K562 (cell line): ENCODE results near the gene SPON1. TPM values are rescaled to one million over a fixed set of nuclear protein-coding genes. Genes with fewer than 3 reads are reported as not detected.
"Not testable (repeated sequence)": the region's sequence is repeated elsewhere in the genome, so short reads cannot be mapped to it uniquely, and the experiment has no call there.

Experiments used
- ATAC-seq: fragments of 200-7000 bp; cut with Tn5 transposase; 3 replicates; pipeline ENCODE4 v1.9.1; 2020; ENCODE audit warnings: moderate library complexity
- BruUV-seq: library from RNA; stranded (reverse); fragments of 400-500 nt; replicated peaks from 2 replicates; lab custom pipeline; 2021; lab: Mats Ljungman, UMichigan
- CTCF ChIA-PET: fragments of 300-600 bp; formaldehyde crosslinking; extraction: SDS; loops from one replicate; lab custom pipeline; 2021; ENCODE audit warnings: low intra/inter-chr PET ratio; lab: Yijun Ruan, JAX
- POLR2A ChIA-PET: fragments of 300-600, 350-650 bp; sonication (Branson Sonifier 250); formaldehyde crosslinking; extraction: SDS; loops from one replicate; lab custom pipeline; 2021; ENCODE audit warnings: antibody characterized with exemption, inconsistent platforms; lab: Yijun Ruan, JAX
- DNase-seq, 4 experiments: peaks; one replicate each; pipeline versions ENCODE4 v3.0.0 to v3.0.0-alpha.2; 2011 to 2018; ENCODE audit warnings: low spot score in 3 of 4, mixed read lengths in 3 of 4; ENCODE audit errors: extremely low read depth in 1 of 4
- FAIRE-seq: peaks from 2 replicates; lab custom pipeline; 2011; peaks lifted over from hg19 to GRCh38; lab: Jason Lieb, UNC
- H2AFZ ChIP-seq: 2 replicates; pipeline ENCODE4 v1.6.0; 2011; ENCODE audit warnings: low read depth, low read length, control low read depth, inconsistent platforms
- H3K27ac ChIP-seq: fragments of 200-600 bp; 3 replicates; pipeline ENCODE4 v1.8.0; 2011; ENCODE audit warnings: low read depth, mild to moderate bottlenecking, control low read depth, inconsistent platforms, low read length, moderate library complexity, mixed read lengths; ENCODE audit errors: extremely low read depth
- H3K27me3 ChIP-seq, 2 experiments: fragments of 300-600 bp in 1 of 2; 2 replicates in 1 of 2; 3 replicates in 1 of 2; pipeline versions ENCODE4 v1.6.0 to v1.8.0; 2011; ENCODE audit warnings: inconsistent platforms in 2 of 2, low read length in 2 of 2, mild to moderate bottlenecking in 1 of 2, mixed read lengths in 1 of 2, moderate library complexity in 1 of 2; ENCODE audit not compliant: control insufficient read depth in 2 of 2, insufficient read depth in 2 of 2
- H3K36me3 ChIP-seq: fragments of 300-600 bp; 3 replicates; pipeline ENCODE4 v1.8.0; 2011; ENCODE audit warnings: mild to moderate bottlenecking, low read length, inconsistent platforms; ENCODE audit not compliant: control insufficient read depth, insufficient read depth
- H3K4me1 ChIP-seq, 2 experiments: fragments of 200-600 bp in 1 of 2; replicated peaks in 1 of 2; 2 replicates in 1 of 2; 3 replicates in 1 of 2; pipeline versions ENCODE4 v1.5.1 to v1.8.0; 2011; ENCODE audit warnings: inconsistent platforms in 2 of 2, low read length in 2 of 2, mild to moderate bottlenecking in 1 of 2, mixed read lengths in 1 of 2, moderate library complexity in 1 of 2; ENCODE audit not compliant: control insufficient read depth in 2 of 2, insufficient read depth in 2 of 2
- H3K4me2 ChIP-seq: 2 replicates; pipeline ENCODE4 v1.6.1; 2011; ENCODE audit warnings: low read length, control low read depth, inconsistent platforms, mixed read lengths; ENCODE audit not compliant: insufficient read depth
- H3K4me3 ChIP-seq: fragments of 200-600 bp; sonication (generic), shearing (Covaris generic); 2 replicates; pipeline ENCODE4 v1.5.1; 2016; ENCODE audit warnings: control low read depth, inconsistent platforms
- H3K79me2 ChIP-seq: fragments of 200-600 bp; 3 replicates; pipeline ENCODE4 v1.8.0; 2011; ENCODE audit warnings: low read length, inconsistent platforms; ENCODE audit not compliant: control insufficient read depth, insufficient read depth
- H3K9ac ChIP-seq, 2 experiments: 2 replicates each; pipeline versions ENCODE4 v1.6.0 to v1.6.1; 2011; ENCODE audit warnings: low read depth in 2 of 2, low read length in 2 of 2, control low read depth in 1 of 2, inconsistent platforms in 1 of 2, mild to moderate bottlenecking in 1 of 2, mixed read lengths in 1 of 2; ENCODE audit not compliant: insufficient read depth in 1 of 2
- H3K9me1 ChIP-seq: one replicate; pipeline ENCODE4 v1.6.0; 2011; ENCODE audit warnings: inconsistent platforms, mild to moderate bottlenecking, low read length, moderate library complexity; ENCODE audit not compliant: control insufficient read depth, insufficient read depth
- H3K9me3 ChIP-seq: replicated peaks from 2 replicates; pipeline ENCODE4 v1.5.1; 2011; ENCODE audit warnings: low read depth, low read length, inconsistent platforms; ENCODE audit not compliant: control insufficient read depth, insufficient read depth
- H4K20me1 ChIP-seq: replicated peaks from 2 replicates; pipeline ENCODE4 v1.6.1; 2011; ENCODE audit warnings: low read length, inconsistent platforms, mixed read lengths; ENCODE audit not compliant: control insufficient read depth, insufficient read depth
- BRD4 ChIP-seq: fragments of 200-600 bp; sonication (generic); IDR thresholded peaks from 2 replicates; pipeline ENCODE4 v1.6.1; 2017; ENCODE audit warnings: inconsistent platforms
- ETV1 ChIP-seq: fragments of 450-650 bp; conservative IDR thresholded peaks from 2 replicates; pipeline ENCODE4 v1.6.1; 2016; ENCODE audit warnings: missing genetic modification characterization, control low read depth, low read depth, missing compliant biosample characterization
- GTF2E2 ChIP-seq: fragments of 200-800 bp; sonication (Bioruptor generic); IDR thresholded peaks from 2 replicates; pipeline ENCODE4 v1.6.1; 2016; ENCODE audit warnings: missing genetic modification characterization, missing compliant biosample characterization
- MBD2 ChIP-seq: sonication (generic); IDR thresholded peaks from 2 replicates; pipeline ENCODE4 v1.6.1; 2016; ENCODE audit warnings: low read depth, borderline replicate concordance
- NFYB ChIP-seq: IDR thresholded peaks from 2 replicates; pipeline ENCODE4 v1.6.1; 2011; ENCODE audit warnings: mild to moderate bottlenecking, moderate library complexity; ENCODE audit not compliant: insufficient read length; ENCODE audit errors: extremely low read depth
- NR1H2 ChIP-seq: sonication (generic); formaldehyde crosslinking; IDR thresholded peaks from 2 replicates; pipeline ENCODE4 v1.4.0; 2020; ENCODE audit warnings: mild to moderate bottlenecking, missing genetic modification reagents
- ZNF197 ChIP-seq: fragments of 200-800 bp; sonication (Bioruptor generic); IDR thresholded peaks from 2 replicates; pipeline ENCODE4 v1.6.1; 2016; ENCODE audit warnings: low read depth, missing genetic modification characterization, missing compliant biosample characterization
- ZNF408 ChIP-seq: fragments of 250-450 bp; sonication (Bioruptor Pico); IDR thresholded peaks from 2 replicates; pipeline ENCODE4 v1.4.0; 2020; ENCODE audit warnings: low read depth, mild to moderate bottlenecking, moderate library complexity
- WGBS: fragments of 100-300 bp; shearing (Covaris generic); methylation state at CpG from one replicate; pipeline ENCODE4 v1.1.6; 2016; ENCODE audit warnings: low coverage, mixed read lengths; ENCODE audit not compliant: insufficient coverage; ENCODE audit errors: missing lambda C conversion rate; 5-methylcytosine and 5-hydroxymethylcytosine counted together
- in situ Hi-C: fragments of 300-500 bp; cut with MboI; formaldehyde crosslinking; loops from 4 replicates; pipeline ENCODE4 v1.15.0; 2018; ENCODE audit warnings: inconsistent platforms, mixed read lengths
- intact Hi-C: fragments of 100-400 bp; cut with micrococcal nuclease; formaldehyde crosslinking; loops from 2 replicates; pipeline ENCODE4 v1.14.2; 2022
- polyA plus RNA-seq, 8 experiments: library from polyadenylated mRNA; depleted of rRNA in 4 of 8; stranded (reverse) in 5 of 8; unstranded in 3 of 8; fragments of >200 nt; fragmentation: Nextera tagmentation in 2 of 8; fragmentation: Illumina TruSeq in 1 of 8; extraction: Ambion mirVana in 2 of 8; extraction: Trizol in 1 of 8; gene quantifications; 2 replicates each; pipeline versions ENCODE4 v1.2.1 to v1.2.3, GENCODE V29; 2011 to 2014; ENCODE audit warnings: inconsistent platforms in 1 of 8, missing spikeins in 1 of 8
- total RNA-seq, 7 experiments: library from RNA; depleted of rRNA in 6 of 7; stranded (reverse); fragments of >200 nt in 6 of 7; fragmentation: Illumina TruSeq in 2 of 7; extraction: Trizol in 2 of 7; gene quantifications; 2 replicates each; pipeline versions ENCODE4 v1.2.1 to v1.2.3, GENCODE V29; 2011 to 2021; ENCODE audit warnings: low replicate concordance in 1 of 7
- TF ChIP-seq, protein P1 (sequence below): fragments of 450-650 bp; formaldehyde crosslinking; IDR thresholded peaks from 2 replicates; pipeline ENCODE4 v1.4.0; 2020; ENCODE audit warnings: mild to moderate bottlenecking, moderate library complexity
- TF ChIP-seq, protein P2 (sequence below), 3 experiments: IDR thresholded peaks in 2 of 3; conservative IDR thresholded peaks in 1 of 3; 2 replicates each; pipeline ENCODE4 v1.5.1; 2011 to 2012; ENCODE audit warnings: low read length in 3 of 3, mild to moderate bottlenecking in 3 of 3, control low read depth in 2 of 3, improper control_type of control experiment in 1 of 3, inconsistent platforms in 1 of 3, low read depth in 1 of 3, mixed read lengths in 1 of 3, moderate library complexity in 1 of 3; ENCODE audit not compliant: insufficient read depth in 2 of 3

SPON1 gene
- total and polyA plus RNA-seq, 9 of the 15 experiments (the other 6 are each of a cell fraction or from before 2014, with no cell fraction given), result 0.04 to 0.06 TPM; not detected in 7

GRCh38 chr11:14090631-14091030 is 128.1 kb downstream of the SPON1 start:
- ATAC-seq, H3K27me3 ChIP-seq, FAIRE-seq, H4K20me1 ChIP-seq, H3K9me3 ChIP-seq, H3K9ac ChIP-seq, H3K4me1 ChIP-seq, DNase-seq, intact Hi-C loops, H3K79me2 ChIP-seq, H2AFZ ChIP-seq, in situ Hi-C loops, H3K36me3 ChIP-seq, H3K9me1 ChIP-seq, CTCF ChIA-PET, BruUV-seq, H3K4me3 ChIP-seq, H3K27ac ChIP-seq, H3K4me2 ChIP-seq: not testable (repeated sequence)
- POLR2A ChIA-PET, result interaction anchor here (0.6 to 0.7 kb wide), 2 partner anchors 403 to 1355 kb away, joined by 3 to 4 read pairs; no protein-coding TSS in a partner anchor
- TF ChIP-seq NFYB, result peak; percentile 8
- 12% methylated on average over 4 of the region's 9 CpGs for WGBS

GRCh38 chr11:14093065-14093464 is 130.5 kb downstream of the SPON1 start:
- CTCF ChIA-PET, result no interaction called here
- no peak overlapping the region for H3K27ac ChIP-seq
- H3K4me2 ChIP-seq, result no peak overlapping the region
- H3K79me2 ChIP-seq, result no peaks in the 10 kb centered on the region
- no peak for DNase-seq
- H3K4me3 ChIP-seq, result no peak overlapping the region
- H2AFZ ChIP-seq, result no peak overlapping the region
- 0% methylated on average over 1 of the region's 1 CpG for WGBS
- in situ Hi-C loops, result no loop called here
- H3K36me3 ChIP-seq, result no peaks in the 10 kb centered on the region
- intact Hi-C loops, result no loop called here
- no peaks in the 10 kb centered on the region for H4K20me1 ChIP-seq
- POLR2A ChIA-PET, result interaction anchor here (1.2 kb wide), 1 partner anchor 97 kb away, joined by 5 read pairs; no protein-coding TSS in a partner anchor
- peaks cover 0 to 9% of the 10 kb centered on the region in 2 experiments; a peak in 2 of 5 replicates for H3K4me1 ChIP-seq
- H3K9me1 ChIP-seq, result no peaks in the 10 kb centered on the region
- no peak for ATAC-seq
- FAIRE-seq, result no peak
- peaks cover 0 to 9% of the 10 kb centered on the region in 2 experiments; a peak in 1 of 5 replicates for H3K27me3 ChIP-seq
- no TSS peak for BruUV-seq
- H3K9ac ChIP-seq, result no peak overlapping the region
- no peak for TF ChIP-seq ZNF408 (CRISPR knock-in tag)
- TF ChIP-seq, protein P1, sequence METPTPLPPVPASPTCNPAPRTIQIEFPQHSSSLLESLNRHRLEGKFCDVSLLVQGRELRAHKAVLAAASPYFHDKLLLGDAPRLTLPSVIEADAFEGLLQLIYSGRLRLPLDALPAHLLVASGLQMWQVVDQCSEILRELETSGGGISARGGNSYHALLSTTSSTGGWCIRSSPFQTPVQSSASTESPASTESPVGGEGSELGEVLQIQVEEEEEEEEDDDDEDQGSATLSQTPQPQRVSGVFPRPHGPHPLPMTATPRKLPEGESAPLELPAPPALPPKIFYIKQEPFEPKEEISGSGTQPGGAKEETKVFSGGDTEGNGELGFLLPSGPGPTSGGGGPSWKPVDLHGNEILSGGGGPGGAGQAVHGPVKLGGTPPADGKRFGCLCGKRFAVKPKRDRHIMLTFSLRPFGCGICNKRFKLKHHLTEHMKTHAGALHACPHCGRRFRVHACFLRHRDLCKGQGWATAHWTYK (CRISPR knock-in tag), result no peak
- TF ChIP-seq, protein P2, sequence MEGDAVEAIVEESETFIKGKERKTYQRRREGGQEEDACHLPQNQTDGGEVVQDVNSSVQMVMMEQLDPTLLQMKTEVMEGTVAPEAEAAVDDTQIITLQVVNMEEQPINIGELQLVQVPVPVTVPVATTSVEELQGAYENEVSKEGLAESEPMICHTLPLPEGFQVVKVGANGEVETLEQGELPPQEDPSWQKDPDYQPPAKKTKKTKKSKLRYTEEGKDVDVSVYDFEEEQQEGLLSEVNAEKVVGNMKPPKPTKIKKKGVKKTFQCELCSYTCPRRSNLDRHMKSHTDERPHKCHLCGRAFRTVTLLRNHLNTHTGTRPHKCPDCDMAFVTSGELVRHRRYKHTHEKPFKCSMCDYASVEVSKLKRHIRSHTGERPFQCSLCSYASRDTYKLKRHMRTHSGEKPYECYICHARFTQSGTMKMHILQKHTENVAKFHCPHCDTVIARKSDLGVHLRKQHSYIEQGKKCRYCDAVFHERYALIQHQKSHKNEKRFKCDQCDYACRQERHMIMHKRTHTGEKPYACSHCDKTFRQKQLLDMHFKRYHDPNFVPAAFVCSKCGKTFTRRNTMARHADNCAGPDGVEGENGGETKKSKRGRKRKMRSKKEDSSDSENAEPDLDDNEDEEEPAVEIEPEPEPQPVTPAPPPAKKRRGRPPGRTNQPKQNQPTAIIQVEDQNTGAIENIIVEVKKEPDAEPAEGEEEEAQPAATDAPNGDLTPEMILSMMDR (IDR thresholded peaks at IDR 0.05 in 2 of 3, conservative IDR thresholded peaks at IDR 0.05 in 1 of 3; ENCODE audit: insufficient read depth in 2 of 3, low read depth in 1 of 3, low read length in 3 of 3), result no peak
- TF ChIP-seq NR1H2, result no peak
- TF ChIP-seq ETV1 (tag), result no peak
- TF ChIP-seq GTF2E2, result no peak
- TF ChIP-seq ZNF197 (CRISPR knock-in tag), result no peak
- no peak for TF ChIP-seq MBD2
- TF ChIP-seq BRD4, result no peak
- H3K9me3 ChIP-seq, result no peaks in the 10 kb centered on the region
